ENCODE data around the gene CACNB2.

CACNB2 gene

DNA sequence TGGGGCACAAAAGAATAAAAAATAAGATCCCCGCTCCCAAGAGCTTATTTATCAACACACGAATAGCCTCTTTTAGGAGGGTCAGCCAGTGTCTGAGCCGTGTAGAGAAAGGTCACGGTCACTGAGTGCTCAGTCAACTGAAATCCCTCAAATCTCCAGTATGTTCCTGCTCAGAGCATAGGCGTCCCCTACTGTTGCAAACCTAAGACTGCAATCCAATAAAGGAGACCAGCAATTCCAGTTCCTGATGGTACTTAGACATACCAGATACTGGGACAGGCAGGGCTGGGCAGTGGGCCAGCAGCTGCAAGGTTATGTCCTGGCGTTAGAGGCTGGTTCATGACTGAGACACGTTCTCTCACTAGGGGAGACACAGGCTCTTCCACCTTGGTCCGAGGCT is 93.6 kb downstream of the CACNB2 start:
- DNase-seq, result peak; percentile 76

- DNase-seq, result peak; percentile 3
Measured at GRCh38 chr10:18235477-18235876, 95.3 kb downstream of the CACNB2 start.

GRCh38 chr10:18236756-18237155 is 96.5 kb downstream of the CACNB2 start:
- DNase-seq, result peak; percentile 13

DNA sequence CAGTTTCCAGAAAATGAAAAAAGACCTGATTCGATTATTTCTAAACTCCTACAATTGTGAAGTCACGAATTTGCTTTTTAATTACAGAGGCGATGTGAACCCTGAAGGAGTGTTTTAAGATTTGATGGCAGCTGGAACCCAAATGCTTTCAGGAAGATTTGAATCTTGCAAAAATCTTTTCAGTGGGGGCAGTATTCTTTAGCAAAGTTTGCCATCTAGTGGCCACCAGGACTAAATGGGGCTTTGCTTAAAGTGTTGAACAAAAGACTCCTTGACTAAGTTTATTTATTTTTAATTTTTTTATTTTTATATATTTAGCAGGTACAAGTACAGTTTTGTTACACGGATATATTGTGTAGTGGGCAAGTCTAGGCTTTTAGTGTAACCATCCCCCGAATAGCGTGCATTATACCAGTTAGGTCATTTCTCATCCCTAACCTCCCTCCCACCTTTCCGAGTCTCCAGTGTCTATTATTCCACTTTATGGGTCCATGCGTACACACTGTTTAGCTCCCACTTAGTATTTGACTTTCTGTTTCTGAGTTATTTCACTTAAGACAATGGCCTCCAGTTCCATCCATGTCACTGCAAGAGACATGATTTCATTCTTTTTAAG is 98.8 kb downstream of the CACNB2 start:
- peak; percentile 27 for DNase-seq

DNA sequence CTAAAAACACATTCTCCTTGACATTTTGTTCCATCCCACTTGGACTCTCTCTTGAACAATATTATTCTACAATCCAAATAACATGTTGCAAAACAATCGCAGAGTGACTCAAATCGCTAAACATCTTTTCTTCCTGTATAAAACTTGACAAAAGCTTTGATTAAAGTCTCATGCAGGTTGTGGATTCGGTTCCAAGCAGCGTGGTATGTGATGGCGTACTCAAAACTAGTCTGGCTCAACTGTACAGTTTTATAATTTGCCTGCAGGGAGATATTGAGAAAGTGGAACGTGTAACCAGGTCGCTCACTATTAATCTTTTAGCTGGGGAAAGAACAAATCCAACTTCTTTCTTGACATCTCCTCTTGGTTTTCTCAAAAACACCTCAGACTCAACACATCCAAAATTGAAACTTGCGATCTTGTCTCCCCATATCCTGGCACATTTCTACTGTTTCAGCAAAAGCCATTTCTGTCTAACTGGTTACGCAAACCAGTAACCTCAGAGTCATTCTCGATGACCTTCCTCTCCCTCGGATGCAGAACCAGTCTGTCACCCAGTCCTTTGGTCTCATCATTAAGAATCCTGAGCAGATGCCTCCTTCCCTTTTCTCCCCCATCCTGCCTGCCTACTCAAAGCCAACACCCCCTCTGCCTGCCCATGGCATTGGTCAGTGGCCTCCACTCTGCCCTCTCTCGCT is 100.1 kb downstream of the CACNB2 start:
- DNase-seq, result peak; percentile 33

GRCh38 chr10:18246967-18247366 is 106.7 kb downstream of the CACNB2 start:
- DNase-seq, result no peak

GRCh38 chr10:18252086-18252485 is 111.9 kb downstream of the CACNB2 start:
- no peak for DNase-seq

- DNase-seq, result no peak
Measured at GRCh38 chr10:18254086-18254485, 113.9 kb downstream of the CACNB2 start.

- no peak for DNase-seq
Measured at GRCh38 chr10:18254692-18255091, 114.5 kb downstream of the CACNB2 start.

DNA sequence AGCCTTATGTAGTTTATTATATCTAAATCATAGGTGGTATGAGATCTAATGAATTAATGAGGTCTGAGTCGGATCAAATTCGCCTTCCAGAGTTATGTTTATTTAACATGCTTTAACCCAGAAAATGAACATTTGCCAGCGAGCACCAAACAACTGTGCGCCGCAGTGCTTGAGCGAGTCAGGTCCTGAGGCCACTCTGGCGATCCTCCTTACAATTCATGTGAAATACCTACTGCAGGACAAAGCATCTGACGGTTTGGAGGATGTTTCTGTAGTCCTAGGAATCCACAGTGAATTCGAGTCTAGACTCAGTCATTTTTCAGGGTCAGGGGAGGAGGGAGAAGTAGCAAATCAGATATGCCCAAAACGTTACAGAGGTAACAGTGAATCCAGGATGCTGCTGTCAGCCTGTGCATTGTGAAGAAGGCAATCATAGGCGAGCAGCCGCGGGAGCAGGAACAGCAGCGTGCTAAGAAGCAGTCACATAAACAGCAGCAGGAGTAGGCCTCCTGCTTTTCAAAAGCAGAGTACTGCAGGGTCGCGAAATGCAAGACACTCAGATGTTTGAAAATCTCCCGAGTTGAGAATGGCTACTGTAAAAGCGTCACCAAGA is 120.2 kb downstream of the CACNB2 start:
- no peak for DNase-seq

- no peak for DNase-seq
Measured at GRCh38 chr10:18261063-18261610, 120.9 kb downstream of the CACNB2 start.

GRCh38 chr10:18261768-18262231 is 121.6 kb downstream of the CACNB2 start:
- no peak for DNase-seq

GRCh38 chr10:18264466-18265050 is 124.3 kb downstream of the CACNB2 start:
- no peak for DNase-seq

GRCh38 chr10:18268005-18268404 is 127.8 kb downstream of the CACNB2 start:
- no peak for DNase-seq

DNA sequence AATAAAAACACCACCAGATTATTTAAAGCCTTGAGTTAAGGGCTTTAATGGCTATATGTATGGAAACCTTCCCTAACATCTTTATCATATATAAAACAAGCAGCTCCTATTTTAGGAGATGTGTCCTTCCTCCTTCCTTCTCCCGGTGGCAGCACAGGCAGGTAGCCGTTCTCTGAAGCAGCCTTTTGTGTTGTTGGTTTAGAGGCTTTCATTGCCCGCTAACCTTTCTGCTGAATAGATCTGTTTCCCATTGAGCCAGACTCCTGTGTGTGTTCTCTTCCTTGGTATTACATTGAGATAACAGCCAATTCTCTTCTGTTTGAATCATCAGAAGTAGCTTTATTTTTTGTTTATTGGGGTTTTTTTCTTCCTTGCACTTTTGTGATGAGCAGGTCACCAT is 131.3 kb downstream of the CACNB2 start:
- DNase-seq, result no peak

DNA sequence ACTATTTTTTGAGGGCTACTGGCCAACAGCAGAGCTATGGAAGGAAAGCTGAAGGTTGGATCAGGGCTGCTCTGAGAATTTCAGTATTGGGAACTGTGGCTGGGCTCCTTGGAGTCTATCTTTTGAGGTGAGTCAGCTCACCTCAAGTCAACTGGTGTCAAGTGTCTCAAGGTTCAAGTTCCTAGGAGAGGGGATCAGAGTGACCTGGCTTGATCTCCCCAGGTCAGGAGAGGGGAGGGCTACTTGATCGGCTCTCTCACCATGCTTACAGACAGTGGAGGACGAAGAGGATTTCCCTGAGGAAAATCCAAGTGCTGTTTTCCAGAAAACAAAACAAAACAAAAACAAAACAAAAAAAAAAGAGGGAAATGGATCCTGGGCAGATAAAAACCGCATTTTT is 132.8 kb downstream of the CACNB2 start:
- no peak for DNase-seq

- no peak for DNase-seq
Measured at GRCh38 chr10:18278181-18278580, 138.0 kb downstream of the CACNB2 start.

GRCh38 chr10:18279173-18279572 is 138.9 kb downstream of the CACNB2 start:
- DNase-seq, result no peak

DNA sequence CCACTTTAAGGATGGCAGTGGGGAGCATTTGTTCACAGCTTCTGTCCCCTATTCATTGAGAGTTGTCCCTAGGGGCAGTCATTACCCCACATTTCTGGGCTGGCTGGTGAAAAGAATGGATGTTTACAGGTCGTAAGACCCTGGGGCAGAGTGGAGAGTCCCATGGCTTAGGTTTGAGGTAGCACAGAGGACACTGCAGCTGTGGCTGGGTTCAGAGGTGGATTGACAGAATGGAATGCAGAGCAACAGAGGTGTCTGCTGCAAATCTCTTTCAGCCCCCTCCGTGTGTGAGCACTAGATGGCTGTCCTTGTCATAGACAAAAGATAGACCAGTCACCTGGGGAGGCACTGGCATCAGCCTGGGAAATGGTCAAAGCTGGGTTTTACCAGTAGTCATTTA is 141.9 kb downstream of the CACNB2 start:
- DNase-seq, result peak; percentile 63

DNA sequence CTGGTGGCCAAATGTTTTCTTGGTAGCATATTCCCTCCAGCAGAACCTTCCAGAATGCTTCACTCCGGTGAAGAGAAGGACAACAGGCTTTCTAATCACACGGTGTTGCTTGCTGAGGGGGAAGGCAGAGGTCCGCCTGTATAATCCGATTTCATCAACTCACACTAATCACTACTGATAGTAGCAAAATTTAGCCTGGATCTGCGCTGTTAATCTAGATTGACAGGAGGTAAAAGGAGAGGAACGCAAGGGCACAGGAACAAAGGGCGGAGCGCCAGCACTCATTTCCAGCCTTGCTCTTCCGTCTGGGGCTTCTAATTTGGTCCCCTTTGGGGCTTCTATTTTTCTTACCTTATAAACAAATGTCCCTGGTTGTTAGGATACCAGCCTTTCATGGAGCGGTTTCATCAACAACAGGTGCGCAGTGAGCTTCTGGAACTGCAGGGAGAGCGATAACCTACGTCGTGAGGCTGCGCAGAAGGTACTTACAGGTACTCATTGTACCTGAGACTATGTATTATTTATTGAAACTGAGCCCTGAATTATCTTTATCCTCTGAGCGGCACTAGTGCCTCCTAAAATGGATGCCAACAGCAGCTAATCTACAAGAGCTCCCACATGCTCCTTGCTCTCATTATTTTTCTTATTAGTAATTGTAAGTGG is 150.6 kb downstream of the CACNB2 start:
- DNase-seq, result no peak

- DNase-seq, result no peak
Measured at GRCh38 chr10:18293536-18294510, 153.6 kb downstream of the CACNB2 start.

- no peak for DNase-seq
Measured at GRCh38 chr10:18294633-18295032, 154.4 kb downstream of the CACNB2 start.
